OCI-M2 (cell line): ENCODE results near the gene SPTBN5.
A peak's percentile ranks its signal among the peaks of the same experiment; 100 is the strongest.

Source experiments
- DNase-seq: peaks from one replicate; lab custom pipeline; 2025; ENCODE audit not compliant: unreplicated experiment; lab: John Stamatoyannopoulos, UW

Gene SPTBN5

GRCh38 chr15:41904541-41905005 lies 10.7 kb upstream of the SPTBN5 start:
- peak; percentile 27 for DNase-seq

GRCh38 chr15:41903782-41904181 lies 9.9 kb upstream of the SPTBN5 start:
- DNase-seq, result no peak

- DNase-seq, result no peak
Observed at GRCh38 chr15:41901431-41901830, 7.6 kb upstream of the SPTBN5 start.

GRCh38 chr15:41900526-41901380 lies 6.9 kb upstream of the SPTBN5 start:
- no peak for DNase-seq

GRCh38 chr15:41899854-41900442 lies 6.1 kb upstream of the SPTBN5 start:
- no peak for DNase-seq

- DNase-seq, result no peak
Observed at GRCh38 chr15:41897363-41897799, 3.5 kb upstream of the SPTBN5 start.

GRCh38 chr15:41896566-41896965 lies 2.7 kb upstream of the SPTBN5 start:
- DNase-seq, result no peak

GRCh38 chr15:41895957-41896356 lies 2.1 kb upstream of the SPTBN5 start:
- DNase-seq, result no peak

- no peak for DNase-seq
Observed at GRCh38 chr15:41895491-41895890, 1.6 kb upstream of the SPTBN5 start.

GRCh38 chr15:41894791-41895463 lies 1.1 kb upstream of the SPTBN5 start:
- DNase-seq, result no peak

- no peak for DNase-seq
Observed at GRCh38 chr15:41894251-41894790, 468 bp upstream of the SPTBN5 start.

- no peak for DNase-seq
Observed at GRCh38 chr15:41892621-41893421, 1.0 kb downstream of the SPTBN5 start.

GRCh38 chr15:41891946-41892345 lies 1.9 kb downstream of the SPTBN5 start:
- DNase-seq, result no peak

- DNase-seq, result no peak
Observed at GRCh38 chr15:41891226-41891625, 2.6 kb downstream of the SPTBN5 start.

- DNase-seq, result no peak
Observed at GRCh38 chr15:41890050-41890690, 3.7 kb downstream of the SPTBN5 start.

- DNase-seq, result no peak
Observed at GRCh38 chr15:41888662-41889253, 5.1 kb downstream of the SPTBN5 start.

GRCh38 chr15:41887893-41888292 lies 6.0 kb downstream of the SPTBN5 start:
- no peak for DNase-seq

GRCh38 chr15:41887161-41887560 lies 6.7 kb downstream of the SPTBN5 start:
- no peak for DNase-seq

- DNase-seq, result no peak
Observed at GRCh38 chr15:41886741-41887140, 7.1 kb downstream of the SPTBN5 start.

GRCh38 chr15:41885841-41886240 lies 8.0 kb downstream of the SPTBN5 start:
- DNase-seq, result no peak
